ENCODE results near the gene SERPINB6.
"Not testable (repeated sequence)": the region's sequence is repeated elsewhere in the genome, so short reads cannot be mapped to it uniquely, and the experiment has no call there.

Gene SERPINB6

GRCh38 chr6:2943564-2943955 lies 27.8 kb downstream of the SERPINB6 start:
- no peak for TF ChIP-seq CTCF (IDR thresholded peaks at IDR 0.05; ENCODE audit: insufficient read depth, low read depth, low read length, missing control alignments)
- H3K4me3 ChIP-seq (ENCODE audit: low read depth, low read length), result no peak overlapping the region
- DNase-seq (ENCODE audit: low read depth), result no peak

- H3K4me3 ChIP-seq (ENCODE audit: low read depth, low read length), result no peak overlapping the region
- no peak for TF ChIP-seq CTCF (IDR thresholded peaks at IDR 0.05; ENCODE audit: insufficient read depth, low read depth, low read length, missing control alignments)
- DNase-seq (ENCODE audit: low read depth), result peak; percentile 48
Observed at GRCh38 chr6:2942914-2943563, 28.3 kb downstream of the SERPINB6 start.

GRCh38 chr6:2942116-2942515 lies 29.3 kb downstream of the SERPINB6 start:
- H3K4me3 ChIP-seq (ENCODE audit: low read depth, low read length); DNase-seq (ENCODE audit: low read depth): not testable (repeated sequence)

GRCh38 chr6:2940851-2941250 lies 30.5 kb downstream of the SERPINB6 start:
- no peak for DNase-seq (ENCODE audit: low read depth)
- no peak for TF ChIP-seq CTCF (IDR thresholded peaks at IDR 0.05; ENCODE audit: insufficient read depth, low read depth, low read length, missing control alignments)
- H3K4me3 ChIP-seq (ENCODE audit: low read depth, low read length), result no peak overlapping the region

GRCh38 chr6:2940010-2940850 lies 31.1 kb downstream of the SERPINB6 start:
- no peak overlapping the region for H3K4me3 ChIP-seq (ENCODE audit: low read depth, low read length)
- peak; percentile 99 for DNase-seq (ENCODE audit: low read depth)
- no peak for TF ChIP-seq CTCF (IDR thresholded peaks at IDR 0.05; ENCODE audit: insufficient read depth, low read depth, low read length, missing control alignments)

GRCh38 chr6:2939315-2940009 lies 31.9 kb downstream of the SERPINB6 start:
- no peak for TF ChIP-seq CTCF (IDR thresholded peaks at IDR 0.05; ENCODE audit: insufficient read depth, low read depth, low read length, missing control alignments)
- no peak for DNase-seq (ENCODE audit: low read depth)
- no peak overlapping the region for H3K4me3 ChIP-seq (ENCODE audit: low read depth, low read length)

- no peak for DNase-seq (ENCODE audit: low read depth)
- TF ChIP-seq CTCF (IDR thresholded peaks at IDR 0.05; ENCODE audit: insufficient read depth, low read depth, low read length, missing control alignments), result no peak
- no peak overlapping the region for H3K4me3 ChIP-seq (ENCODE audit: low read depth, low read length)
Observed at GRCh38 chr6:2938632-2939083, 32.7 kb downstream of the SERPINB6 start.

All from GM12865 (cell line).